T-helper 22 cell (primary cell): ENCODE data around the gene MRPL38.
"Not testable (repeated sequence)": the region's sequence is repeated elsewhere in the genome, so short reads cannot be mapped to it uniquely, and the experiment has no call there.

ENCODE experiments used
- DNase-seq: peaks from one replicate; pipeline ENCODE4 v3.0.0-alpha.2; 2020; ENCODE audit warnings: low read depth

The MRPL38 gene

GRCh38 chr17:75876190-75876937 lies 28.3 kb downstream of the MRPL38 start:
- peak; percentile 82 for DNase-seq

- DNase-seq: no peak
These were observed 28.8 kb downstream of the MRPL38 start for GRCh38 chr17:75875940-75876189.

- no peak for DNase-seq
These were observed 29.3 kb downstream of the MRPL38 start for GRCh38 chr17:75875182-75875939.

GRCh38 chr17:75874323-75875181 lies 30.1 kb downstream of the MRPL38 start:
- no peak for DNase-seq

GRCh38 chr17:75873587-75874322 lies 30.9 kb downstream of the MRPL38 start:
- no peak for DNase-seq

- peak; percentile 41 for DNase-seq
These were observed 32.0 kb downstream of the MRPL38 start for GRCh38 chr17:75872434-75873351.

- DNase-seq: not testable (repeated sequence)
These were observed 34.5 kb downstream of the MRPL38 start for GRCh38 chr17:75870228-75870627.

GRCh38 chr17:75869282-75870141 lies 35.2 kb downstream of the MRPL38 start:
- no peak for DNase-seq

GRCh38 chr17:75868730-75869281 lies 35.9 kb downstream of the MRPL38 start:
- not testable (repeated sequence) for DNase-seq

GRCh38 chr17:75865404-75866188 lies 39.1 kb downstream of the MRPL38 start:
- not testable (repeated sequence) for DNase-seq

GRCh38 chr17:75864887-75865286 lies 39.8 kb downstream of the MRPL38 start:
- not testable (repeated sequence) for DNase-seq

GRCh38 chr17:75864448-75864871 lies 40.2 kb downstream of the MRPL38 start:
- no peak for DNase-seq

- no peak for DNase-seq
These were observed 42.8 kb downstream of the MRPL38 start for GRCh38 chr17:75861927-75862317.

- not testable (repeated sequence) for DNase-seq
These were observed 45.3 kb downstream of the MRPL38 start for GRCh38 chr17:75859358-75859757.

- no peak for DNase-seq
These were observed 48.5 kb downstream of the MRPL38 start for GRCh38 chr17:75856062-75856756.

- peak; percentile 98 for DNase-seq
These were observed 49.2 kb downstream of the MRPL38 start, which contains the start of gene WBP2 for GRCh38 chr17:75855310-75856061. Gene WBP2, minus strand, starts transcription at chr17:75855335. Its CDS starts 38 bp downstream, at chr17:75855297.

GRCh38 chr17:75854881-75855309 lies 49.8 kb downstream of the MRPL38 start:
- no peak for DNase-seq
